Gastrocnemius medialis (tissue), 4 donors: ENCODE results near the gene SGMS1.

ENCODE experiments used
- POLR2A ChIP-seq, 2 donors: fragments of 450-650 bp; IDR thresholded peaks; one replicate each; pipeline ENCODE4 v1.6.1; 2017; ENCODE audit warnings: antibody characterized with exemption in 2 of 2, mild to moderate bottlenecking in 2 of 2, moderate library complexity in 2 of 2
- TF ChIP-seq, protein P1 (sequence below), 5 experiments: fragments of 450-650 bp in 3 of 5; fragments of 200-600 bp in 2 of 5; sonication (generic) in 2 of 5; IDR thresholded peaks in 4 of 5; conservative IDR thresholded peaks in 1 of 5; 1 replicate in 4 of 5; 2 replicates in 1 of 5; pipeline ENCODE4 v1.5.1; 2016 to 2019; ENCODE audit warnings: antibody characterized with exemption in 5 of 5, mild to moderate bottlenecking in 3 of 5, moderate library complexity in 3 of 5

DNA sequence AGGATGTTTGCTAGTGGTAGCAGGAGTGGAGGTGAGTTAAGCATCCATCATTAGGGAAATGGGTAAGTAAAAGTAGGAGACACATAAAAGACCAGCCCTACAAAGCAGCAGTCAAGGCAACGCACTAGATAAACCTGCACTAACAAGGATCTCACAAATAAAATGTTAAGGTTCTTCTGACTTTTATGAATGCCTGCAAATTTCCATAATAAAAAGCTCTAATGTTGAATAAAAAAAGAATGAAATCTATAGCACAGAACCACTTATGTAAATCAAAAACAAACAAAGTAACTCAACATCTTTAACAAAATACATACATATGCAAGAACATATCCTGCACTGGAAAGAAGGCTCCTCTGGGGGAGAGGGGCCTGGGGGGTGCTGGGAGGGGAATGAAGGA is 4.6 kb downstream of the SGMS1 start:
- TF ChIP-seq, protein P1, sequence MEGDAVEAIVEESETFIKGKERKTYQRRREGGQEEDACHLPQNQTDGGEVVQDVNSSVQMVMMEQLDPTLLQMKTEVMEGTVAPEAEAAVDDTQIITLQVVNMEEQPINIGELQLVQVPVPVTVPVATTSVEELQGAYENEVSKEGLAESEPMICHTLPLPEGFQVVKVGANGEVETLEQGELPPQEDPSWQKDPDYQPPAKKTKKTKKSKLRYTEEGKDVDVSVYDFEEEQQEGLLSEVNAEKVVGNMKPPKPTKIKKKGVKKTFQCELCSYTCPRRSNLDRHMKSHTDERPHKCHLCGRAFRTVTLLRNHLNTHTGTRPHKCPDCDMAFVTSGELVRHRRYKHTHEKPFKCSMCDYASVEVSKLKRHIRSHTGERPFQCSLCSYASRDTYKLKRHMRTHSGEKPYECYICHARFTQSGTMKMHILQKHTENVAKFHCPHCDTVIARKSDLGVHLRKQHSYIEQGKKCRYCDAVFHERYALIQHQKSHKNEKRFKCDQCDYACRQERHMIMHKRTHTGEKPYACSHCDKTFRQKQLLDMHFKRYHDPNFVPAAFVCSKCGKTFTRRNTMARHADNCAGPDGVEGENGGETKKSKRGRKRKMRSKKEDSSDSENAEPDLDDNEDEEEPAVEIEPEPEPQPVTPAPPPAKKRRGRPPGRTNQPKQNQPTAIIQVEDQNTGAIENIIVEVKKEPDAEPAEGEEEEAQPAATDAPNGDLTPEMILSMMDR (IDR thresholded peaks at IDR 0.05 in 4 of 5, conservative IDR thresholded peaks at IDR 0.05 in 1 of 5), result no peak
- TF ChIP-seq POLR2A (IDR thresholded peaks at IDR 0.05), result no peak
